Mesodermal cell (in vitro differentiated cells): ENCODE results near the gene ARG2.
"Not testable (repeated sequence)": the region's sequence is repeated elsewhere in the genome, so short reads cannot be mapped to it uniquely, and the experiment has no call there.

Experiments used
- H3K27ac ChIP-seq: 2 replicates; pipeline ENCODE4 v1.7.0; 2013; ENCODE audit warnings: mild to moderate bottlenecking, low read depth, low read length, moderate library complexity; ENCODE audit not compliant: severe bottlenecking
- H3K36me3 ChIP-seq: 2 replicates; pipeline ENCODE4 v1.7.1; 2013; ENCODE audit warnings: mild to moderate bottlenecking, low read length, moderate library complexity; ENCODE audit not compliant: control insufficient read depth, insufficient read depth
- H3K4me1 ChIP-seq: one replicate; pipeline ENCODE4 v1.7.1; 2013; ENCODE audit warnings: mild to moderate bottlenecking, low read length; ENCODE audit not compliant: insufficient read depth, control insufficient read depth, poor library complexity, severe bottlenecking
- H3K4me3 ChIP-seq: 2 replicates; pipeline ENCODE4 v1.7.0; 2013; ENCODE audit warnings: low read length, control low read depth, mild to moderate bottlenecking; ENCODE audit not compliant: insufficient read depth, poor library complexity, severe bottlenecking; ENCODE audit errors: extremely low read depth
- H3K9me3 ChIP-seq: 2 replicates; pipeline ENCODE4 v1.7.1; 2013; ENCODE audit warnings: mild to moderate bottlenecking, low read length, moderate library complexity; ENCODE audit not compliant: control insufficient read depth
- WGBS, 2 experiments: methylation state at CpG; one replicate each; pipeline ENCODE4 v1.1.5; 2013; ENCODE audit warnings: missing lambda C conversion rate in 2 of 2; ENCODE audit not compliant: insufficient coverage in 2 of 2; 5-methylcytosine and 5-hydroxymethylcytosine counted together

Gene ARG2

GRCh38 chr14:67618617-67619063 is 1.1 kb upstream of the ARG2 start:
- H3K36me3 ChIP-seq, result no peaks in the 10 kb centered on the region
- H3K27ac ChIP-seq, result peak overlapping the region; percentile 90
- H3K4me1 ChIP-seq, result peaks cover 19% of the 10 kb centered on the region
- no peak overlapping the region for H3K4me3 ChIP-seq
- H3K9me3 ChIP-seq, result no peaks in the 10 kb centered on the region

GRCh38 chr14:67620217-67620785 is 581 bp downstream of the ARG2 start:
- 2 to 6% methylated on average over 17 to 19 of the region's 19 CpGs for WGBS, 2 experiments
- Histone ChIP-seq H3K4me1 (peaks cover 19% of the 10 kb centered on the region), H3K9me3 (no peaks in the 10 kb centered on the region), H3K4me3 (peak overlapping the region; percentile 67), H3K27ac (peak overlapping the region; percentile 90), H3K36me3 (peaks cover 12% of the 10 kb centered on the region)

- Histone ChIP-seq H3K4me3 (no peak overlapping the region), H3K27ac (peak overlapping the region; percentile 92), H3K9me3 (no peaks in the 10 kb centered on the region)
Observed at GRCh38 chr14:67622675-67623074, 3.0 kb downstream of the ARG2 start.

GRCh38 chr14:67623114-67623513 is 3.4 kb downstream of the ARG2 start:
- WGBS, 2 experiments, result no CpG with 5 or more reads among the region's 2 CpGs
- no peak overlapping the region for H3K4me3 ChIP-seq
- H3K27ac ChIP-seq, result peak overlapping the region; percentile 92

More at GRCh38 chr14:67622675-67623074, 3.0 kb downstream of the ARG2 start:
- Histone ChIP-seq H3K36me3 (peaks cover 17% of the 10 kb centered on the region), H3K4me1 (peaks cover 19% of the 10 kb centered on the region)
- WGBS, 2 experiments, result 38 to 43% methylated on average over 2 to 3 of the region's 4 CpGs

GRCh38 chr14:67626131-67626530 is 6.4 kb downstream of the ARG2 start:
- H3K4me3 ChIP-seq, H3K27ac ChIP-seq, H3K9me3 ChIP-seq: not testable (repeated sequence)
- Histone ChIP-seq H3K4me1 (peaks cover 16% of the 10 kb centered on the region), H3K36me3 (peaks cover 27% of the 10 kb centered on the region)
- 100% methylated on average over 1 of the region's 1 CpG; no CpG with 5 or more reads in 1 of the 2 experiments for WGBS, 2 experiments

More at GRCh38 chr14:67623114-67623513, 3.4 kb downstream of the ARG2 start:
- Histone ChIP-seq H3K4me1 (peaks cover 19% of the 10 kb centered on the region), H3K36me3 (peaks cover 22% of the 10 kb centered on the region), H3K9me3 (no peaks in the 10 kb centered on the region)

GRCh38 chr14:67627519-67627918 is 7.8 kb downstream of the ARG2 start:
- no peaks in the 10 kb centered on the region for H3K9me3 ChIP-seq
- peaks cover 7% of the 10 kb centered on the region for H3K4me1 ChIP-seq
- peaks cover 39% of the 10 kb centered on the region for H3K36me3 ChIP-seq
- H3K4me3 ChIP-seq, result no peak overlapping the region
- H3K27ac ChIP-seq, result no peak overlapping the region

GRCh38 chr14:67630186-67630585 is 10.5 kb downstream of the ARG2 start:
- no peak overlapping the region for H3K4me3 ChIP-seq
- H3K36me3 ChIP-seq, result peaks cover 34% of the 10 kb centered on the region
- H3K27ac ChIP-seq, result no peak overlapping the region
- H3K9me3 ChIP-seq, result no peaks in the 10 kb centered on the region
- WGBS, 2 experiments, result 100% methylated on average over 1 of the region's 4 CpGs; no CpG with 5 or more reads in 1 of the 2 experiments
- no peaks in the 10 kb centered on the region for H3K4me1 ChIP-seq

- WGBS, 2 experiments, result 92% methylated on average over 4 to 5 of the region's 5 CpGs
Observed at GRCh38 chr14:67630938-67631337, 11.2 kb downstream of the ARG2 start.

GRCh38 chr14:67633451-67634147 is 13.9 kb downstream of the ARG2 start:
- Histone ChIP-seq H3K4me3 (no peak overlapping the region), H3K4me1 (peaks cover 3% of the 10 kb centered on the region), H3K36me3 (peaks cover 23% of the 10 kb centered on the region), H3K9me3 (no peaks in the 10 kb centered on the region), H3K27ac (no peak overlapping the region)
- 89 to 100% methylated on average over 3 to 5 of the region's 5 CpGs for WGBS, 2 experiments

More at GRCh38 chr14:67630938-67631337, 11.2 kb downstream of the ARG2 start:
- no peaks in the 10 kb centered on the region for H3K4me1 ChIP-seq
- H3K36me3 ChIP-seq, result peaks cover 34% of the 10 kb centered on the region
- no peaks in the 10 kb centered on the region for H3K9me3 ChIP-seq
- no peak overlapping the region for H3K27ac ChIP-seq
- no peak overlapping the region for H3K4me3 ChIP-seq

GRCh38 chr14:67636361-67636919 is 16.7 kb downstream of the ARG2 start:
- peaks cover 3% of the 10 kb centered on the region for H3K4me1 ChIP-seq
- H3K9me3 ChIP-seq, result no peaks in the 10 kb centered on the region
- H3K4me3 ChIP-seq, result no peak overlapping the region
- no peak overlapping the region for H3K27ac ChIP-seq
- 89 to 100% methylated on average over 1 to 3 of the region's 3 CpGs for WGBS, 2 experiments
- H3K36me3 ChIP-seq, result peaks cover 18% of the 10 kb centered on the region

- WGBS, 2 experiments, result 93 to 96% methylated on average over 2 to 3 of the region's 3 CpGs
- Histone ChIP-seq H3K27ac (no peak overlapping the region), H3K36me3 (peaks cover 20% of the 10 kb centered on the region), H3K4me3 (no peak overlapping the region), H3K9me3 (no peaks in the 10 kb centered on the region), H3K4me1 (peaks cover 3% of the 10 kb centered on the region)
Observed at GRCh38 chr14:67638642-67639041, 18.9 kb downstream of the ARG2 start.
